OCI-LY7 (cell line): ENCODE results near the gene TNFAIP8. TPM values are rescaled to one million over a fixed set of nuclear protein-coding genes. Genes with fewer than 3 reads are reported as not detected.
A peak's percentile ranks its signal among the peaks of the same experiment; 100 is the strongest.

Source experiments
- BruUV-seq: library from RNA; stranded (reverse); fragments of 400-500 nt; replicated peaks from 2 replicates; lab custom pipeline; 2021; lab: Mats Ljungman, UMichigan
- CTCF ChIA-PET: fragments of 300-600 bp; sonication (Branson Sonifier 250); formaldehyde crosslinking; loops from one replicate; lab custom pipeline; 2022; ENCODE audit warnings: antibody characterized with exemption; ENCODE audit not compliant: unreplicated experiment; lab: Charles Lee
- POLR2A ChIA-PET: fragments of 300-600 bp; sonication (Branson Sonifier 250); formaldehyde crosslinking; loops from one replicate; lab custom pipeline; 2022; ENCODE audit warnings: antibody characterized with exemption; lab: Charles Lee
- DNase-seq: peaks from one replicate; pipeline ENCODE4 v3.0.0-alpha.2; 2015; ENCODE audit warnings: low spot score
- H2AFZ ChIP-seq: fragments of 200-600 bp; sonication (generic), shearing (Covaris generic); 2 replicates; pipeline ENCODE4 v1.6.1; 2014; ENCODE audit warnings: mild to moderate bottlenecking, antibody characterized with exemption, low read length, moderate library complexity
- H3K27ac ChIP-seq: fragments of 200-600 bp; sonication (generic); 2 replicates; pipeline ENCODE4 v1.5.1; 2014; ENCODE audit warnings: mixed run types, low read depth, mild to moderate bottlenecking, moderate library complexity, low read length, inconsistent platforms; ENCODE audit not compliant: poor library complexity, severe bottlenecking
- H3K36me3 ChIP-seq: fragments of 200-600 bp; sonication (generic); 2 replicates; pipeline ENCODE4 v1.6.1; 2014; ENCODE audit warnings: mild to moderate bottlenecking, antibody characterized with exemption, low read length, moderate library complexity, mixed read lengths; ENCODE audit not compliant: insufficient read depth
- H3K4me1 ChIP-seq: fragments of 200-600 bp; sonication (generic); 2 replicates; pipeline ENCODE4 v1.5.1; 2014; ENCODE audit warnings: mild to moderate bottlenecking, low read length; ENCODE audit not compliant: insufficient read depth, poor library complexity, severe bottlenecking
- H3K4me2 ChIP-seq: fragments of 200-600 bp; sonication (generic); 2 replicates; pipeline ENCODE4 v1.6.1; 2014; ENCODE audit warnings: mild to moderate bottlenecking, low read length
- H3K4me3 ChIP-seq: fragments of 200-600 bp; sonication (generic); 2 replicates; pipeline ENCODE4 v1.5.1; 2014; ENCODE audit warnings: mild to moderate bottlenecking, low read depth, low read length; ENCODE audit not compliant: poor library complexity, severe bottlenecking
- H3K79me2 ChIP-seq: fragments of 200-600 bp; sonication (generic); 2 replicates; pipeline ENCODE4 v1.6.1; 2016; ENCODE audit warnings: low read depth, mild to moderate bottlenecking, low read length, moderate library complexity, mixed read lengths; ENCODE audit not compliant: insufficient read depth
- H3K9me2 ChIP-seq: fragments of 200-600 bp; sonication (generic); 2 replicates; pipeline ENCODE4 v1.6.1; 2016; ENCODE audit warnings: mild to moderate bottlenecking, low read length, mixed read lengths; ENCODE audit not compliant: insufficient read depth
- H3K9me3 ChIP-seq: fragments of 200-600 bp; sonication (generic); 2 replicates; pipeline ENCODE4 v1.6.1; 2014; ENCODE audit warnings: mild to moderate bottlenecking, mixed run types, low read length, mixed read lengths
- H4K20me1 ChIP-seq: fragments of 200-600 bp; sonication (generic); 2 replicates; pipeline ENCODE4 v1.6.1; 2014; ENCODE audit warnings: mild to moderate bottlenecking, antibody characterized with exemption, low read length, moderate library complexity, mixed read lengths; ENCODE audit not compliant: insufficient read depth
- EZH2phosphoT487 ChIP-seq: fragments of 200-600 bp; sonication (generic); IDR thresholded peaks from 2 replicates; pipeline ENCODE4 v1.6.1; 2018; ENCODE audit warnings: low read depth, borderline replicate concordance, mild to moderate bottlenecking, mixed run types, antibody characterized with exemption, low read length, moderate library complexity, mixed read lengths
- intact Hi-C: fragments of 100-400 bp; cut with micrococcal nuclease; formaldehyde crosslinking; loops from one replicate; pipeline ENCODE4 v1.10.0; 2022; ENCODE audit not compliant: unreplicated experiment
- total RNA-seq, 2 experiments: library from RNA; depleted of rRNA in 1 of 2; stranded (reverse); fragments of >200 nt in 1 of 2; shearing (Covaris generic) in 1 of 2; gene quantifications; 2 replicates each; pipeline ENCODE4 v1.2.3, GENCODE V29; 2014 to 2022
- TF ChIP-seq, protein P1 (sequence below): fragments of 200-600 bp; sonication (generic); conservative IDR thresholded peaks from 2 replicates; pipeline ENCODE4 v1.5.1; 2014; ENCODE audit warnings: mild to moderate bottlenecking, antibody characterized with exemption, low read length, moderate library complexity, mixed read lengths

TNFAIP8 gene
- total RNA-seq, 2 experiments from 2014 or later: 75.4 to 95.1 TPM

DNA sequence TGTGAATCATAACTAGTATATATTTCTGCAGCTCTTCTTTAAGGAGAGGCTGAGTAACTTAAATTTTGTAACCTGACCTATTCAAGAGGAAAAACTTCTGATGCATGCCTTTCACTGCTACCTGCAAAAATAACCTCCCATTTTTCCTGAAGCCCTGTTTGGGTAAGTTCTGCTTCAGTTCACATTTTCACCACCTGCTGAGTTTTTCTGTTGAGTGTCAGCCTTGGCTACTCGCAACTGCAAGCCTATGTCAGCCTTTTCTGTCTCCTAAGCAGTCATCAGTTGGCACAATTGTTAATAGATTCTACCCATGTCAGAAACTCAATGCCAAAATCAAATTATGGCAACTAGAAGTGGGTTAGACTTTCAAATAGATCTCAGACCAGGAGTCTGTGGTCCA is 8.2 kb upstream of the TNFAIP8 start:
- intact Hi-C loops: no loop called here
- no peak for DNase-seq
- Histone ChIP-seq H3K4me1 (peaks cover 98% of the 10 kb centered on the region), H4K20me1 (peaks cover 5% of the 10 kb centered on the region; the same call in 1 of the 2 replicates), H3K4me3 (peak overlapping the region; percentile 11), H3K36me3 (peaks cover 6% of the 10 kb centered on the region; the same call in 1 of the 2 replicates), H3K9me3 (no peaks in the 10 kb centered on the region), H3K4me2 (peak overlapping the region; percentile 74), H3K79me2 (peaks cover 97% of the 10 kb centered on the region), H3K27ac (peak overlapping the region; percentile 33), H3K9me2 (no peaks in the 10 kb centered on the region), H2AFZ (no peak overlapping the region)
- POLR2A ChIA-PET: interaction anchor here (0.7 to 30.8 kb wide), 7 partner anchors 9 to 293 kb away, joined by 3 to 538 read pairs (median 3); partner anchors contain the start of gene TNFAIP8
- CTCF ChIA-PET: interaction anchor here (1.2 kb wide), 1 partner anchor 30 kb away, joined by 3 read pairs; no protein-coding TSS in a partner anchor
- BruUV-seq: no TSS peak
- TF ChIP-seq, protein P1, sequence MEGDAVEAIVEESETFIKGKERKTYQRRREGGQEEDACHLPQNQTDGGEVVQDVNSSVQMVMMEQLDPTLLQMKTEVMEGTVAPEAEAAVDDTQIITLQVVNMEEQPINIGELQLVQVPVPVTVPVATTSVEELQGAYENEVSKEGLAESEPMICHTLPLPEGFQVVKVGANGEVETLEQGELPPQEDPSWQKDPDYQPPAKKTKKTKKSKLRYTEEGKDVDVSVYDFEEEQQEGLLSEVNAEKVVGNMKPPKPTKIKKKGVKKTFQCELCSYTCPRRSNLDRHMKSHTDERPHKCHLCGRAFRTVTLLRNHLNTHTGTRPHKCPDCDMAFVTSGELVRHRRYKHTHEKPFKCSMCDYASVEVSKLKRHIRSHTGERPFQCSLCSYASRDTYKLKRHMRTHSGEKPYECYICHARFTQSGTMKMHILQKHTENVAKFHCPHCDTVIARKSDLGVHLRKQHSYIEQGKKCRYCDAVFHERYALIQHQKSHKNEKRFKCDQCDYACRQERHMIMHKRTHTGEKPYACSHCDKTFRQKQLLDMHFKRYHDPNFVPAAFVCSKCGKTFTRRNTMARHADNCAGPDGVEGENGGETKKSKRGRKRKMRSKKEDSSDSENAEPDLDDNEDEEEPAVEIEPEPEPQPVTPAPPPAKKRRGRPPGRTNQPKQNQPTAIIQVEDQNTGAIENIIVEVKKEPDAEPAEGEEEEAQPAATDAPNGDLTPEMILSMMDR: no peak
- TF ChIP-seq EZH2phosphoT487: no peak

DNA sequence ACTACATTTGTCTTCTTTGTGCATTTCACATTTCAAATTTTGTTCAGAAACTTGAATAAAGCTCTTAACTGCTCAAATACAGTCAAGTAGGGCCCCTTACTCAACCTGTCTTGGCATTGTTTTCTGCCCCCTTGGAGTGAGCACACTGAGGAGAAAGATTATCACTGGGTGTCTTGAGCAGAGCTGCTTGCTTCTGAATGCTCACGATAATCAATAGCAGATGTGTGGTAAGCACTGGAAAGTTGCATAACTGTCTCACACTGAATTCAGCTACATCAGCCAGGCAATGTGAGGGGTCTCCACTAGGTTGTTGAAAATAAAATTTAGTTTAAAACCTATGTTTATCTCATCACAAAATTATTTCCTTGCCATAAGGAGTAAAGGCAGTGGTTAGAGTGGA is 7.8 kb upstream of the TNFAIP8 start:
- no peaks in the 10 kb centered on the region for H3K9me3 ChIP-seq
- peak overlapping the region; percentile 33 for H3K27ac ChIP-seq
- POLR2A ChIA-PET: interaction anchor here (0.6 to 30.8 kb wide), 7 partner anchors 8 to 293 kb away, joined by 3 to 538 read pairs (median 3); partner anchors contain the start of gene TNFAIP8
- intact Hi-C loops: no loop called here
- H3K9me2 ChIP-seq: no peaks in the 10 kb centered on the region
- DNase-seq: no peak
- H3K79me2 ChIP-seq: peaks cover 97% of the 10 kb centered on the region
- CTCF ChIA-PET: no interaction called here
- H3K4me2 ChIP-seq: peak overlapping the region; percentile 74
- no peak for TF ChIP-seq EZH2phosphoT487
- H3K36me3 ChIP-seq: peaks cover 6% of the 10 kb centered on the region; the same call in 1 of the 2 replicates
- no peak overlapping the region for H2AFZ ChIP-seq
- H3K4me3 ChIP-seq: peak overlapping the region; percentile 11
- BruUV-seq: no TSS peak
- H3K4me1 ChIP-seq: peaks cover 98% of the 10 kb centered on the region
- H4K20me1 ChIP-seq: peaks cover 5% of the 10 kb centered on the region; the same call in 1 of the 2 replicates

DNA sequence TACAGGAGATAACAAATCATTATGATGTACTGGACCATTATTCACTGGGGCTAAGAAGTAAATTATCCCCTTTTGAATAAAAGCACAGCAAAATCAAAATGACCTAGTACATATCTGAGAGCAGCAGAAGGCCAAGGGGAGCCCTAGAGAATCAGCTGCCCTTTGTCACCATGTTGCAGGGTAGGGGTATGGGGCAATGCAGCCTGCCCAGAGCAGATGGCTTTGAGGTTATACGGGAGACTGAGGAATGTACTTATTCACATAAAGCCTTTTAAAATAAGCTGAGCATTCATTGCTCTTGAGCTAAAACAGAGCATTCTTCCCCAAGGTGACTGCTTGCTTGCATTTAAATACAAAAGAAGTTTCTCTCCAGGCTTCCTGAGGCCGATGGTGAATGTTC is 2.6 kb upstream of the TNFAIP8 start:
- H3K79me2 ChIP-seq: peaks cover 96% of the 10 kb centered on the region
- no peak overlapping the region for H2AFZ ChIP-seq
- no peaks in the 10 kb centered on the region for H3K36me3 ChIP-seq
- DNase-seq: no peak
- H3K4me2 ChIP-seq: peak overlapping the region; percentile 96
- no peaks in the 10 kb centered on the region for H3K9me2 ChIP-seq
- POLR2A ChIA-PET: interaction anchor here (0.7 to 30.8 kb wide), 15 partner anchors 9 to 337 kb away, joined by 3 to 538 read pairs (median 3); no protein-coding TSS in a partner anchor
- H3K27ac ChIP-seq: peak overlapping the region; percentile 91
- intact Hi-C loops: no loop called here
- H3K4me1 ChIP-seq: peaks cover 90% of the 10 kb centered on the region
- H3K9me3 ChIP-seq: no peaks in the 10 kb centered on the region
- TF ChIP-seq EZH2phosphoT487: no peak
- TF ChIP-seq, protein P1: no peak
- peak overlapping the region; percentile 73 for H3K4me3 ChIP-seq
- no TSS peak for BruUV-seq
- CTCF ChIA-PET: interaction anchor here (2.2 kb wide), 1 partner anchor 16 kb away, joined by 10 read pairs; no protein-coding TSS in a partner anchor
- peaks cover 26% of the 10 kb centered on the region; the same call in 1 of the 2 replicates for H4K20me1 ChIP-seq
